Trophoblast cell (in vitro differentiated cells and primary cell): ENCODE results near the gene G6PC3.

Experiments used
- DNase-seq, 2 donors: peaks; one replicate each; pipeline ENCODE4 v3.0.0-alpha.2; 2016
- H2AFZ ChIP-seq: 2 replicates; pipeline ENCODE4 v1.6.1; 2013; ENCODE audit warnings: low read length, moderate library complexity, mild to moderate bottlenecking; ENCODE audit not compliant: insufficient read depth, poor library complexity
- H2AK5ac ChIP-seq: 2 replicates; pipeline ENCODE4 v1.6.1; 2013; ENCODE audit warnings: mild to moderate bottlenecking, low read length
- H2BK120ac ChIP-seq: 2 replicates; pipeline ENCODE4 v1.6.1; 2013; ENCODE audit warnings: low read length, mild to moderate bottlenecking, moderate library complexity; ENCODE audit not compliant: insufficient read depth, poor library complexity
- H2BK12ac ChIP-seq: 2 replicates; pipeline ENCODE4 v1.6.1; 2013; ENCODE audit warnings: mild to moderate bottlenecking, low read length, moderate library complexity
- H2BK5ac ChIP-seq: 2 replicates; pipeline ENCODE4 v1.6.1; 2013; ENCODE audit warnings: low read length, low read depth, moderate library complexity, mild to moderate bottlenecking; ENCODE audit not compliant: poor library complexity
- H3K14ac ChIP-seq: 2 replicates; pipeline ENCODE4 v1.6.1; 2013; ENCODE audit warnings: mild to moderate bottlenecking, low read length
- H3K18ac ChIP-seq: 2 replicates; pipeline ENCODE4 v1.6.1; 2013; ENCODE audit warnings: mild to moderate bottlenecking, low read length
- H3K23ac ChIP-seq: 2 replicates; pipeline ENCODE4 v1.6.1; 2013; ENCODE audit warnings: low read length
- H3K27ac ChIP-seq: 2 replicates; pipeline ENCODE4 v1.5.1; 2013; ENCODE audit warnings: low read depth, mild to moderate bottlenecking, inconsistent platforms, low read length, moderate library complexity
- H3K27me3 ChIP-seq: 2 replicates; pipeline ENCODE4 v1.6.1; 2013; ENCODE audit warnings: inconsistent platforms, mild to moderate bottlenecking, low read length, moderate library complexity; ENCODE audit not compliant: insufficient read depth
- H3K36me3 ChIP-seq, 2 experiments: 1 replicate in 1 of 2; 2 replicates in 1 of 2; pipeline ENCODE4 v1.6.1; 2013; ENCODE audit warnings: low read length in 2 of 2, mild to moderate bottlenecking in 2 of 2, moderate library complexity in 1 of 2; ENCODE audit not compliant: insufficient read depth in 2 of 2, control insufficient read depth in 1 of 2
- H3K4ac ChIP-seq: 2 replicates; pipeline ENCODE4 v1.6.1; 2013; ENCODE audit warnings: low read depth, mild to moderate bottlenecking, low read length, moderate library complexity
- H3K4me1 ChIP-seq, 2 experiments: 1 replicate in 1 of 2; 2 replicates in 1 of 2; pipeline ENCODE4 v1.6.1; 2013; ENCODE audit warnings: low read length in 2 of 2, mild to moderate bottlenecking in 2 of 2, moderate library complexity in 1 of 2; ENCODE audit not compliant: insufficient read depth in 2 of 2, control insufficient read depth in 1 of 2
- H3K4me2 ChIP-seq: 2 replicates; pipeline ENCODE4 v1.6.1; 2013; ENCODE audit warnings: inconsistent platforms, mild to moderate bottlenecking, low read length, moderate library complexity
- H3K4me3 ChIP-seq: 2 replicates; pipeline ENCODE4 v1.5.1; 2013; ENCODE audit warnings: mild to moderate bottlenecking, low read depth, low read length, inconsistent platforms
- H3K79me1 ChIP-seq: one replicate; pipeline ENCODE4 v1.6.1; 2013; ENCODE audit warnings: low read length
- H3K79me2 ChIP-seq: 2 replicates; pipeline ENCODE4 v1.6.1; 2013; ENCODE audit warnings: low read length, mild to moderate bottlenecking; ENCODE audit not compliant: control insufficient read depth, insufficient read depth, poor library complexity
- H3K9ac ChIP-seq: 2 replicates; pipeline ENCODE4 v1.6.1; 2013; ENCODE audit warnings: mild to moderate bottlenecking, low read length
- H3K9me3 ChIP-seq: 2 replicates; pipeline ENCODE4 v1.6.1; 2013; ENCODE audit warnings: low read depth, mild to moderate bottlenecking, control low read depth, inconsistent platforms, low read length; ENCODE audit not compliant: insufficient read depth
- H4K12ac ChIP-seq: 2 replicates; pipeline ENCODE4 v1.6.1; 2013; ENCODE audit warnings: low read depth, mild to moderate bottlenecking, low read length, moderate library complexity
- H4K8ac ChIP-seq: 2 replicates; pipeline ENCODE4 v1.6.1; 2013; ENCODE audit warnings: low read depth, mild to moderate bottlenecking, low read length, moderate library complexity
- H4K91ac ChIP-seq: one replicate; pipeline ENCODE4 v1.6.1; 2013; ENCODE audit warnings: low read depth, mild to moderate bottlenecking, low read length, moderate library complexity
- WGBS: extraction: QIAGEN DNeasy Blood & Tissue Kit; methylation state at CpG from one replicate; pipeline ENCODE4 v1.1.7; 2013; ENCODE audit warnings: missing lambda C conversion rate; ENCODE audit not compliant: insufficient read length, insufficient coverage; ENCODE audit errors: extremely low coverage; 5-methylcytosine and 5-hydroxymethylcytosine counted together

G6PC3 gene

DNA sequence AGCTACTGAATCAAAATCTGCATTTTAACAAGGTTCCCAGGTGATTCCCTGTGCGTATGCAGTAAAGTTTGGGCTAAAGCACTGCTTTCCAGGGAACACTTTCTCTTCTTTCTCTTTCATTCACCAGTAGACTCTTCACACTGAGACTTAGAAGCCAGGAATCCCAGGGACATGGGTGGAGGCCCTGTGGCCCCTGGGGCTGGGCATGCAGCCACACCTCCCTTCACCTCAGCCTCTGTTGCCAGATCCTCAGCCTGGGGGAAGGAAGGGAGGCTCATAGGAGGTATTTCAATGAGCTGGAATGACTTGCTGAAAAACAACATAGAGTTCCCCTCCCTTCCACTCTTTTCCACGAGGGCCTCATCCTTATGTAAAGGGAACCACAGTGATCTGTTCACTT is 1.2 kb downstream of the G6PC3 start:
- Histone ChIP-seq H2AK5ac (peak overlapping the region; percentile 65), H2BK120ac (peak overlapping the region; percentile 25), H3K4ac (peak overlapping the region; percentile 31), H3K4me3 (no peak overlapping the region), H3K4me2 (peak overlapping the region; percentile 52), H4K12ac (no peak overlapping the region), H2AFZ (peak overlapping the region; percentile 46), H3K79me2 (peaks cover 3% of the 10 kb centered on the region), H3K14ac (peak overlapping the region; percentile 28), H4K8ac (peak overlapping the region; percentile 27), H3K18ac (no peak overlapping the region), H3K36me3 (peaks cover 26 to 28% of the 10 kb centered on the region in 2 experiments), H3K79me1 (peaks cover 9% of the 10 kb centered on the region), H3K23ac (no peak overlapping the region), H4K91ac (no peak overlapping the region), H2BK5ac (peak overlapping the region; percentile 21), H3K9me3 (no peaks in the 10 kb centered on the region), H2BK12ac (peak overlapping the region; percentile 68), H3K9ac (no peak overlapping the region), H3K4me1 (peaks cover 4 to 6% of the 10 kb centered on the region in 2 experiments), H3K27me3 (no peaks in the 10 kb centered on the region), H3K27ac (peak overlapping the region; percentile 57)
- WGBS: no CpG with 5 or more reads among the region's 2 CpGs
- peak; percentile 63 to 72 for DNase-seq

DNA sequence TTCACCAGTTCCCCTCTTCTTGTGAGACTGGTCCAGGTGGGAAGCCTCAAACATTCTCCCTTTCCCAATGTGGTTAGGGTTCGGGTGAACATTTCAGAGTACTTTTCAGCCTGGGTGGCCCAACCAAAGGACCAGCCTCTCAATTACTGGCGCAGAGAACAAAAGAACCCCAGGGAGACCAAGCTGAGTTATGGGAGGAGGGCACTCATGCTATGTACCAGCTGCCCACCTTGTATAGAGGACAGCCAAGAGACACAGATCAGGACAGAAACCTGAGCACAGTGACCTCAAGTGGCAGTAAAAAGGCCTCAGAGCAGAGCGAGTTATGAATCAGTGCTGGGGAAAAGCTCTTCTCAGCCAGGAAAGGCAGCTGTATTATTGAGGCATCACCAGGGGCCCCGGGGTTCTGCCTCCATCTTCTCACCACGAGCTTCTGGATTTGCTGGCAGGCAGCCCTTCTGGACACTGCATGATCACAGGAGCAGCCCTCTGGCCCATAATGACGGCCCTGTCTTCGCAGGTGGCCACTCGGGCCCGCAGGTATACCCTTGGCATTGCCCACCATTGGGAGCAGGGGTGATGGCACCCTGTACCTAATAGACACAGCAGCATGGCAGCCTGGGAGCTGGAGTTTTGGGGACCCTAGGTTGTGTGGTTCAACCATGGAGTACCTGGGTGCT is 3.8 kb downstream of the G6PC3 start:
- Histone ChIP-seq H2BK5ac (no peak overlapping the region), H3K23ac (no peak overlapping the region), H2BK120ac (no peak overlapping the region), H3K9ac (no peak overlapping the region), H2AK5ac (no peak overlapping the region), H3K79me1 (peaks cover 9% of the 10 kb centered on the region), H3K9me3 (no peaks in the 10 kb centered on the region), H3K4ac (no peak overlapping the region), H3K79me2 (peaks cover 3% of the 10 kb centered on the region), H3K18ac (no peak overlapping the region), H3K4me3 (no peak overlapping the region), H3K27ac (no peak overlapping the region), H4K12ac (no peak overlapping the region), H3K27me3 (no peaks in the 10 kb centered on the region), H3K14ac (no peak overlapping the region), H3K36me3 (peaks cover 45 to 52% of the 10 kb centered on the region in 2 experiments), H4K91ac (no peak overlapping the region), H2AFZ (no peak overlapping the region), H3K4me1 (peaks cover 4 to 6% of the 10 kb centered on the region in 2 experiments), H3K4me2 (no peak overlapping the region), H2BK12ac (no peak overlapping the region), H4K8ac (no peak overlapping the region)
- DNase-seq: no peak
- no CpG with 5 or more reads among the region's 9 CpGs for WGBS

DNA sequence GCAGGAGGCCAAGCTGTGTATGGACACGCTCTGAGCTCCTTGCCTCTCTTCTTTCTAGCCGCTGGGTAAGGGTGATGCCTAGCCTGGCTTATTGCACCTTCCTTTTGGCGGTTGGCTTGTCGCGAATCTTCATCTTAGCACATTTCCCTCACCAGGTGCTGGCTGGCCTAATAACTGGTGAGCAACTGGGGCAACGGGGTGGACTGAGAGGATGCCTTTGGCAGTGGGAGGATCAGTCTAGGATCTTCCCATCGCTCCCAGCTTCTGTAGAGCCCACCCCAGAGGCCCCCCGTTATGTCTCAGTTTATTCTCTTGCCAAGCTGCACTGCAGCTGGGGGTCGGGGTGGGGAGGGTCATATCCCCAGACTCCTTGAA is 4.4 kb downstream of the G6PC3 start:
- Histone ChIP-seq H4K12ac (no peak overlapping the region), H3K23ac (no peak overlapping the region), H2BK12ac (no peak overlapping the region), H2BK120ac (no peak overlapping the region), H2BK5ac (no peak overlapping the region), H2AK5ac (no peak overlapping the region), H2AFZ (no peak overlapping the region), H3K4ac (no peak overlapping the region), H3K9ac (no peak overlapping the region), H4K8ac (no peak overlapping the region), H3K79me2 (peaks cover 3% of the 10 kb centered on the region), H3K27me3 (no peaks in the 10 kb centered on the region), H3K4me3 (no peak overlapping the region), H3K14ac (no peak overlapping the region), H3K4me1 (peaks cover 4 to 6% of the 10 kb centered on the region in 2 experiments), H3K36me3 (peaks cover 48 to 54% of the 10 kb centered on the region in 2 experiments), H3K79me1 (peaks cover 9% of the 10 kb centered on the region), H3K18ac (no peak overlapping the region), H3K4me2 (no peak overlapping the region), H4K91ac (no peak overlapping the region), H3K27ac (no peak overlapping the region), H3K9me3 (no peaks in the 10 kb centered on the region)
- no CpG with 5 or more reads among the region's 9 CpGs for WGBS
- DNase-seq: no peak

DNA sequence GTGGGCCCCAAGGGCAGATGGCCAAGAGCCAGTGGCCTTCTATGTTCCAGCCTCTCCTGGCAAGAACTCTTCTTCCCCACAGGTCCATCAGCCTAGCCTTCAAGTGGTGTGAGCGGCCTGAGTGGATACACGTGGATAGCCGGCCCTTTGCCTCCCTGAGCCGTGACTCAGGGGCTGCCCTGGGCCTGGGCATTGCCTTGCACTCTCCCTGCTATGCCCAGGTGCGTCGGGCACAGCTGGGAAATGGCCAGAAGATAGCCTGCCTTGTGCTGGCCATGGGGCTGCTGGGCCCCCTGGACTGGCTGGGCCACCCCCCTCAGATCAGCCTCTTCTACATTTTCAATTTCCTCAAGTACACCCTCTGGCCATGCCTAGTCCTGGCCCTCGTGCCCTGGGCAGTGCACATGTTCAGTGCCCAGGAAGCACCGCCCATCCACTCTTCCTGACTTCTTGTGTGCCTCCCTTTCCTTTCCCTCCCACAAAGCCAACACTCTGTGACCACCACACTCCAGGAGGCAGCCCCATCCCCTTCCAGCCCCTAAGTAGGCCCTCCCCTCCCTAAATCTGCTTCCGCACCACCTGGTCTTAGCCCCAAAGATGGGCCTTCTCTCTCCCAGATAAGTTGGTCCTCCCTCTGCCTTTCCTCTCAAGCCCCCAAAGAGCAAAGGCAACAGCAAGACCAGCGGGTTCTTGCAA is 5.2 kb downstream of the G6PC3 start:
- H3K18ac ChIP-seq: no peak overlapping the region
- H2BK5ac ChIP-seq: no peak overlapping the region
- H2AFZ ChIP-seq: no peak overlapping the region
- no peak overlapping the region for H2BK12ac ChIP-seq
- peaks cover 3% of the 10 kb centered on the region for H3K79me2 ChIP-seq
- H4K8ac ChIP-seq: no peak overlapping the region
- H2AK5ac ChIP-seq: no peak overlapping the region
- no peaks in the 10 kb centered on the region for H3K27me3 ChIP-seq
- H3K23ac ChIP-seq: no peak overlapping the region
- H3K4me3 ChIP-seq: no peak overlapping the region
- DNase-seq: no peak
- H3K9me3 ChIP-seq: no peaks in the 10 kb centered on the region
- no peak overlapping the region for H4K91ac ChIP-seq
- H3K14ac ChIP-seq: no peak overlapping the region
- H3K79me1 ChIP-seq: peaks cover 8% of the 10 kb centered on the region
- H3K36me3 ChIP-seq: peaks cover 56 to 63% of the 10 kb centered on the region in 2 experiments
- no peak overlapping the region for H3K9ac ChIP-seq
- no CpG with 5 or more reads among the region's 10 CpGs for WGBS
- H2BK120ac ChIP-seq: no peak overlapping the region
- no peak overlapping the region for H3K4ac ChIP-seq
- H3K27ac ChIP-seq: no peak overlapping the region
- no peak overlapping the region for H3K4me2 ChIP-seq
- no peak overlapping the region for H4K12ac ChIP-seq
- peaks cover 4 to 6% of the 10 kb centered on the region in 2 experiments for H3K4me1 ChIP-seq
